HepG2 (cell line): ENCODE data around the gene FAM3A.

ENCODE experiments used
- ATAD3A ChIP-seq: sonication (generic); formaldehyde crosslinking; IDR thresholded peaks from 2 replicates; pipeline ENCODE4 v1.4.0; 2020; ENCODE audit warnings: missing genetic modification reagents
- KDM1A ChIP-seq: IDR thresholded peaks from 2 replicates; pipeline ENCODE4 v1.6.1; 2016; ENCODE audit warnings: missing compliant biosample characterization
- RFX5 ChIP-seq: IDR thresholded peaks from 2 replicates; pipeline ENCODE4 v1.6.1; 2011; ENCODE audit warnings: low read depth, low read length, improper control_type of control experiment
- TF ChIP-seq, protein P1 (sequence below): sonication (generic); formaldehyde crosslinking; IDR thresholded peaks from 2 replicates; pipeline ENCODE4 v1.4.0; 2020; ENCODE audit warnings: missing genetic modification reagents
- TF ChIP-seq, protein P2 (sequence below): sonication (generic); formaldehyde crosslinking; IDR thresholded peaks from 2 replicates; pipeline ENCODE4 v1.4.0; 2020; ENCODE audit warnings: missing genetic modification reagents

DNA sequence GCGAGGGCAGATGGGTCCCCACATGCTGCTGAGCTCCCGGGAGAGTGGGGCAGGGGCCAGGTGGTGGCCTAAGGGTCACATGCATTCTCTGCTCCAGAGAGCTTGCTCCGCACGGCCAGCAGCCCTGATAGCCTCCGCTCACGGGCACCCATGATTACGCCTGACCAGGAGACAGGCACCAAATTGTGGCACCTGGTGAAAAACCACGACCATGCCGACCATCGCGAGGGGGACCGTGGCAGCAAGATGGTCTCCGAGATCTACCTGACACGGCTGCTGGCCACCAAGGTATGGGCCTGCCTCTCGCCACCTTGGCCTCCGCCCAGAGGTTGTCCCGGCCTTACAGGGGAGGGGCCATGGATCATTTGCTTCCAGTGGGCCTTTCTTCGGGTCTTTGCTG is 46.2 kb downstream of the FAM3A start:
- TF ChIP-seq KDM1A (CRISPR knock-in tag) (no peak), RFX5 (no peak), ATAD3A (no peak)
- TF ChIP-seq, protein P1, sequence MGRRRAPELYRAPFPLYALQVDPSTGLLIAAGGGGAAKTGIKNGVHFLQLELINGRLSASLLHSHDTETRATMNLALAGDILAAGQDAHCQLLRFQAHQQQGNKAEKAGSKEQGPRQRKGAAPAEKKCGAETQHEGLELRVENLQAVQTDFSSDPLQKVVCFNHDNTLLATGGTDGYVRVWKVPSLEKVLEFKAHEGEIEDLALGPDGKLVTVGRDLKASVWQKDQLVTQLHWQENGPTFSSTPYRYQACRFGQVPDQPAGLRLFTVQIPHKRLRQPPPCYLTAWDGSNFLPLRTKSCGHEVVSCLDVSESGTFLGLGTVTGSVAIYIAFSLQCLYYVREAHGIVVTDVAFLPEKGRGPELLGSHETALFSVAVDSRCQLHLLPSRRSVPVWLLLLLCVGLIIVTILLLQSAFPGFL: no peak
- TF ChIP-seq, protein P2, sequence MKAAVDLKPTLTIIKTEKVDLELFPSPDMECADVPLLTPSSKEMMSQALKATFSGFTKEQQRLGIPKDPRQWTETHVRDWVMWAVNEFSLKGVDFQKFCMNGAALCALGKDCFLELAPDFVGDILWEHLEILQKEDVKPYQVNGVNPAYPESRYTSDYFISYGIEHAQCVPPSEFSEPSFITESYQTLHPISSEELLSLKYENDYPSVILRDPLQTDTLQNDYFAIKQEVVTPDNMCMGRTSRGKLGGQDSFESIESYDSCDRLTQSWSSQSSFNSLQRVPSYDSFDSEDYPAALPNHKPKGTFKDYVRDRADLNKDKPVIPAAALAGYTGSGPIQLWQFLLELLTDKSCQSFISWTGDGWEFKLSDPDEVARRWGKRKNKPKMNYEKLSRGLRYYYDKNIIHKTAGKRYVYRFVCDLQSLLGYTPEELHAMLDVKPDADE (CRISPR knock-in tag): no peak
